Epithelial cell of esophagus (primary cell): ENCODE data around the gene SPINT3.

Experiments used
- DNase-seq: peaks from one replicate; pipeline ENCODE4 v3.0.0; 2010; ENCODE audit warnings: low read depth
- H3K4me3 ChIP-seq: 2 replicates; pipeline ENCODE4 v1.5.1; 2011; ENCODE audit warnings: mild to moderate bottlenecking, low read length, control low read depth
- CTCF ChIP-seq: IDR thresholded peaks from 2 replicates; pipeline ENCODE4 v1.5.1; 2011; ENCODE audit warnings: low read depth, mild to moderate bottlenecking, low read length, control low read depth, inconsistent platforms; ENCODE audit not compliant: insufficient read depth; ENCODE audit errors: missing control alignments

Gene SPINT3

DNA sequence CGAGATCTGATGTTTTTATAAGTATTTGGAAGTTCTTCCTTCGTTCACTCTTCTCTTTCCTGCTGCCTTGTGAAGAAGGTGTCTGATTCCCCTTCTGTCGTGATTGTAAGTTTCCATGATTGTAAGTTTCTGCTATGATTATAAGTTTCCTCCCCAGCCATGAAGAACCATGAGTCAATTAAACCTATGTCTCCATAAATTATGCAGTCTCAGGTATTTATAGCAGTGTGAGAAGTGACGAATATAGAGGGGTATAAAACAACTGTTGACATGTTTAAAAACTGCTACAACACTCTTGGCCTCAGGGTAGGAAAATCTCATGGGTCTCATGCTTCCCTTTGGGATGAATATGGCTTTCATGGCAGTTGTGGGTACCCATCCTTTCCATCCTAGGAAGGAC is 51.7 kb downstream of the SPINT3 start:
- H3K4me3 ChIP-seq, result no peak overlapping the region
- no peak for DNase-seq
- no peak for TF ChIP-seq CTCF

- TF ChIP-seq CTCF, result no peak
- no peak overlapping the region for H3K4me3 ChIP-seq
- no peak for DNase-seq
Observed at GRCh38 chr20:45462711-45463509, 52.5 kb downstream of the SPINT3 start.
